ENCODE measurements around the gene STX2.

GRCh38 chr12:130868412-130868811 is 29.4 kb upstream of the STX2 start:
- TF ChIP-seq POLR2A (IDR thresholded peaks at IDR 0.05) (no peak), CTCF (IDR thresholded peaks at IDR 0.05) (no peak)

Data from testis (tissue), 2 donors.